ENCODE data around the gene NR6A1.

DNA sequence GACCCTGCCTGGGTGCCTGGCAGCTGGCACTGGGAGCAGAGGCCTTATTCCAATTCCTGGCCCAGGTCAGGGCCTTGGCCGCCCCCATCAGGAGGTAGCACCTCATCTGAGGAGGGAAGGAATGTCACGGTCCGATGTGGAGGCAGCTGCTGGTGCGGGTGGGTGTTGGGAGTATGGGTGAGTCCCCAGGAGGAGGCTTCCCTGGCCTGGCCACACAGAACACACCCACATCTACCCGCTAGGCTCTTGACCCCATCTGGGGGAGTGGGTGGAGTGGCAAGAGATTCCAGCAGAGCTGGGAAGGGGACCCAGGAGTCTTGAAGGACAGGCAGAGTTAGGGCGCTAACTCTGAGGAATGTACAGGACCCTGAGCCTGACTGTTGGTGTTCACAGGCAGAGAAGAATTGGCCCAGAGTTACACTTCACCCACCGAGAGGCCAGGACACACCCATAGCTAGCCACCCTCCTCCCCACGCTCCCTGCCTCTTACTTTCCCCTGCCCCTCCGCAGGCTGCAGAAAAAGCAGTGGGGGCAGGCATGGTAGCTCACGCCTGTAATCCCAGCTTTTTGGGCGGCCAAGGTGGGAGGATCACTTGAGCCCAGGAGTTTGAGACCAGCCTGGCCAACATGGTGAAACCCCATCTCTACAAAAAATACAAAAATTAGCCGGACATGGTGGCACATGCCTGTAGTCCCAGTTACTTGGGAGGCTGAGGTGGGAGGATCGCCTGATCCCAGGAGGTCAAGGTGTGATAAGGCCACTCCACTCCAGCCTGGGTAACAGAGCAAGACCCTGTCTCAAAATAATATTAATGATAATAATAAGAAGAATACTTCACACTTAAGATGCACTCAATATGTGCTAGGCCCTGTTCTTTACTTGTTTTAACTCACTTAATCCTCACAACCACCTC is 11.8 kb upstream of the NR6A1 start:
- TF ChIP-seq POLR2A (IDR thresholded peaks at IDR 0.05; ENCODE audit: insufficient read depth in 1 of 2, low read depth in 2 of 2, low read length in 2 of 2): no peak
- TF ChIP-seq SMARCC2 (IDR thresholded peaks at IDR 0.05): no peak
- no peak for TF ChIP-seq EP300 (IDR thresholded peaks at IDR 0.05; ENCODE audit: low read depth in 2 of 2, low read length in 2 of 2)
- no peak for TF ChIP-seq EP300 (CRISPR knock-in tag; IDR thresholded peaks at IDR 0.05; ENCODE audit: borderline replicate concordance)
- TF ChIP-seq, protein P1, sequence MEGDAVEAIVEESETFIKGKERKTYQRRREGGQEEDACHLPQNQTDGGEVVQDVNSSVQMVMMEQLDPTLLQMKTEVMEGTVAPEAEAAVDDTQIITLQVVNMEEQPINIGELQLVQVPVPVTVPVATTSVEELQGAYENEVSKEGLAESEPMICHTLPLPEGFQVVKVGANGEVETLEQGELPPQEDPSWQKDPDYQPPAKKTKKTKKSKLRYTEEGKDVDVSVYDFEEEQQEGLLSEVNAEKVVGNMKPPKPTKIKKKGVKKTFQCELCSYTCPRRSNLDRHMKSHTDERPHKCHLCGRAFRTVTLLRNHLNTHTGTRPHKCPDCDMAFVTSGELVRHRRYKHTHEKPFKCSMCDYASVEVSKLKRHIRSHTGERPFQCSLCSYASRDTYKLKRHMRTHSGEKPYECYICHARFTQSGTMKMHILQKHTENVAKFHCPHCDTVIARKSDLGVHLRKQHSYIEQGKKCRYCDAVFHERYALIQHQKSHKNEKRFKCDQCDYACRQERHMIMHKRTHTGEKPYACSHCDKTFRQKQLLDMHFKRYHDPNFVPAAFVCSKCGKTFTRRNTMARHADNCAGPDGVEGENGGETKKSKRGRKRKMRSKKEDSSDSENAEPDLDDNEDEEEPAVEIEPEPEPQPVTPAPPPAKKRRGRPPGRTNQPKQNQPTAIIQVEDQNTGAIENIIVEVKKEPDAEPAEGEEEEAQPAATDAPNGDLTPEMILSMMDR (CRISPR knock-in tag; IDR thresholded peaks at IDR 0.05): no peak
- no peak for TF ChIP-seq JUN (CRISPR knock-in tag; IDR thresholded peaks at IDR 0.05)
- TF ChIP-seq, protein P2, sequence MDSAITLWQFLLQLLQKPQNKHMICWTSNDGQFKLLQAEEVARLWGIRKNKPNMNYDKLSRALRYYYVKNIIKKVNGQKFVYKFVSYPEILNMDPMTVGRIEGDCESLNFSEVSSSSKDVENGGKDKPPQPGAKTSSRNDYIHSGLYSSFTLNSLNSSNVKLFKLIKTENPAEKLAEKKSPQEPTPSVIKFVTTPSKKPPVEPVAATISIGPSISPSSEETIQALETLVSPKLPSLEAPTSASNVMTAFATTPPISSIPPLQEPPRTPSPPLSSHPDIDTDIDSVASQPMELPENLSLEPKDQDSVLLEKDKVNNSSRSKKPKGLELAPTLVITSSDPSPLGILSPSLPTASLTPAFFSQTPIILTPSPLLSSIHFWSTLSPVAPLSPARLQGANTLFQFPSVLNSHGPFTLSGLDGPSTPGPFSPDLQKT (CRISPR knock-in tag; IDR thresholded peaks at IDR 0.05; ENCODE audit: borderline replicate concordance): no peak
- TF ChIP-seq, protein P3, sequence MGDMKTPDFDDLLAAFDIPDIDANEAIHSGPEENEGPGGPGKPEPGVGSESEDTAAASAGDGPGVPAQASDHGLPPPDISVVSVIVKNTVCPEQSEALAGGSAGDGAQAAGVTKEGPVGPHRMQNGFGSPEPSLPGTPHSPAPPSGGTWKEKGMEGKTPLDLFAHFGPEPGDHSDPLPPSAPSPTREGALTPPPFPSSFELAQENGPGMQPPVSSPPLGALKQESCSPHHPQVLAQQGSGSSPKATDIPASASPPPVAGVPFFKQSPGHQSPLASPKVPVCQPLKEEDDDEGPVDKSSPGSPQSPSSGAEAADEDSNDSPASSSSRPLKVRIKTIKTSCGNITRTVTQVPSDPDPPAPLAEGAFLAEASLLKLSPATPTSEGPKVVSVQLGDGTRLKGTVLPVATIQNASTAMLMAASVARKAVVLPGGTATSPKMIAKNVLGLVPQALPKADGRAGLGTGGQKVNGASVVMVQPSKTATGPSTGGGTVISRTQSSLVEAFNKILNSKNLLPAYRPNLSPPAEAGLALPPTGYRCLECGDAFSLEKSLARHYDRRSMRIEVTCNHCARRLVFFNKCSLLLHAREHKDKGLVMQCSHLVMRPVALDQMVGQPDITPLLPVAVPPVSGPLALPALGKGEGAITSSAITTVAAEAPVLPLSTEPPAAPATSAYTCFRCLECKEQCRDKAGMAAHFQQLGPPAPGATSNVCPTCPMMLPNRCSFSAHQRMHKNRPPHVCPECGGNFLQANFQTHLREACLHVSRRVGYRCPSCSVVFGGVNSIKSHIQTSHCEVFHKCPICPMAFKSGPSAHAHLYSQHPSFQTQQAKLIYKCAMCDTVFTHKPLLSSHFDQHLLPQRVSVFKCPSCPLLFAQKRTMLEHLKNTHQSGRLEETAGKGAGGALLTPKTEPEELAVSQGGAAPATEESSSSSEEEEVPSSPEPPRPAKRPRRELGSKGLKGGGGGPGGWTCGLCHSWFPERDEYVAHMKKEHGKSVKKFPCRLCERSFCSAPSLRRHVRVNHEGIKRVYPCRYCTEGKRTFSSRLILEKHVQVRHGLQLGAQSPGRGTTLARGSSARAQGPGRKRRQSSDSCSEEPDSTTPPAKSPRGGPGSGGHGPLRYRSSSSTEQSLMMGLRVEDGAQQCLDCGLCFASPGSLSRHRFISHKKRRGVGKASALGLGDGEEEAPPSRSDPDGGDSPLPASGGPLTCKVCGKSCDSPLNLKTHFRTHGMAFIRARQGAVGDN (CRISPR knock-in tag; IDR thresholded peaks at IDR 0.05): no peak
